GM21529 (cell line): Measurements from ENCODE around the gene HSD17B7.
"Not testable (repeated sequence)": the region's sequence is repeated elsewhere in the genome, so short reads cannot be mapped to it uniquely, and the experiment has no call there.

ENCODE experiments used
- ATAC-seq: cut with Tn5 transposase; IDR thresholded peaks from one replicate; pipeline ENCODE4 v1.9.1; 2021; ENCODE audit not compliant: unreplicated experiment

Gene HSD17B7

DNA sequence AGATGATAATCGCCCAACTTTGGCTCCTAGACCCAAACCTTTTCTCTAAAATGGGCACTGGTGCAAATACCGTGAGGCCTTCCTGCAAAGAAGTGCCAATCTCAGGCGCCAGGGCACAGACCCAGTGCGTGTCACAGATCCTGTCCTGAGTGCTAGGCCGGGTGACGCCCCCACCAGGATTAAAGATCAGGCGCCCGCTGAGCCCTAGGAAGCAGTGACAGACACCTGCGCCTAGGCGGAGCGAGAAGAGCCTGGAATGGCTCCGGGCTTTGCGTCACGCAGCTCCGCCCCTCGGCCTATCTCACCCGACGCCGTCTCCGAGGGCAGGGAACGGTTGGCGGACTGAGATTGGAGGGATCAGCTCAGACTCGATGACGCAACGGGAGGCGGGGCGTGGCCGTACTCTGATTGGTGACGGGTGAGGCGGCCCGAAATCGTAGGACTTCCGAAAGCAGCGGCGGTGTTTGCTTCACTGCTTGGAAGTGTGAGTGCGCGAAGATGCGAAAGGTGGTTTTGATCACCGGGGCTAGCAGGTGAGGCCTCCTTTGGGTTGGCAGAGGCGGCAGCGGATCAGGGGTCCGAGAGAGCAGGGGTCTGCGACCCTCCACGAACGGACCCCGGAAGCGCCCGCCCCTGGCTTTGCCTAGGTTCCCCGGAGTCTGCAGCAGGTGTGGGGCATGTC is at the start of gene HSD17B7:
Gene HSD17B7, plus strand, starts transcription at position 400 of the 682 bp plus-strand sequence. Its CDS starts 99 bp downstream, at position 499.
- peak; percentile 99 for ATAC-seq

GRCh38 chr1:162740755-162741154 is 49.7 kb upstream of the HSD17B7 start:
- no peak for ATAC-seq

- no peak for ATAC-seq
Observed at GRCh38 chr1:162741574-162741973, 48.9 kb upstream of the HSD17B7 start.

- ATAC-seq: not testable (repeated sequence)
Observed at GRCh38 chr1:162746264-162746942, 44.1 kb upstream of the HSD17B7 start.

GRCh38 chr1:162753001-162753658 is 37.4 kb upstream of the HSD17B7 start:
- ATAC-seq: no peak

DNA sequence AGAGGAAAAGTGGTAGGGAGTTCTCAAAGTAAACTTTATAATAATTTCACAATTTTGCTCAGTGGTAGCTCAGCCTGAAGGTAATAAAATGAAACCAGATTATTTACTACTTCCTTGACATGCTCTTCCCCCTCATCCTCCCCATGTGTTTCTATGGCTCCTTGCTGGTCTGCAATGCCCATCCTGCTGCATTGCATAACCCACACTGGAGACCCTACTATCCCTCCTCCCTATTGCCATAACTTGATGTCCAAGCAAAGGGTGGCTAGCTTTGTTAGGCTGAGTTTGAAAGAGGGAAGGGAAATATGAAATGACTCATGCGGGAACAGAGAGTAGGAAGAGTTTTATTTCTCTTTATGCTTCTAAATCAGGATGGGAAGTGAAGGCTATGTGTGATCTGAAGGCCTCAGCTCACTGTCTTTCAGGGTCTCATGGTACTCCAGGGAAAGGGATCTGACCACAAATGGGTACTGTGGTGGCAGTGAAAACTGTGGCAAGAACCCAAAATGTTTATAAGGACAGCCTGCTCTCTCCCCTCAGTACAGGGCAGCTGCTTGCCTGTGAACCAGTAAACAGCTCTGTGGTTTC is 36.4 kb upstream of the HSD17B7 start:
- no peak for ATAC-seq

DNA sequence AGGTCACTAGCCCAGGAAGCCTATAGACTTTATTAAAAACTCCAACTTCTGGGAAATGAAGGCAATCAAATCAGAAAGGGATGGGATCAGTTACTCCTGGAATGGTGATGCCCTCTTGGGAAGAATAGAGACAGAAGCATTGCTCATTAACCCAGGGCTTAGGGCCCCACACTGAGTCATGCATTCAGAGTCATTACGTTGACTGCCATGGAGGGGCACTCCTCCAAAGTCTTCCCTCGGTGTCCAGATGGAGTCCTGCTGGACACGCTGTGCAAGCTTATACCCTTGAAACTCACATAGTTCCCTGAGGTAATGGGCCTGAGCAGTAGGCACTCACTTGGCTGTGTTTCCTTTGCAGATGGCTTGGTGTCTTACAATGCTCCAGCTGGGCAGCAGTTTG is 35.2 kb upstream of the HSD17B7 start:
- no peak for ATAC-seq

DNA sequence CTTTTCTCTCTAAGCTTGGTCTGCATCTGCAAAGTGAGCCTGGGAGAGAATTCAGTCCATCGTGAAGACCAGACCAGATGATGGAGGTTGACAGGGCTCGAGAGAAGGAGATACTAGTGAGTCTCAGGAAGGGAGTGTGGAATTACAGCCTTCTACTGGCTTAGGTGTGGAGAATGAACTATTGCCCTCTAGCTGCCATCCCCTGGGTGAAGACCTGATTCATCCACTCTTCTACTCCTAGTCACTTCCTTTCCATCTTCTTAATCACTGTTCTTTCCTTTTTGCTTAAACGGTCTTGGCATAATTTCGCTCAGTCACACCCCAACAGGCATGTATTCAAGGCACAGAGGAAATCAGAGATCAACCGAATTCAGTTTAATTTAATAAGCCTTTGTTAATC is 34.0 kb upstream of the HSD17B7 start:
- no peak for ATAC-seq

DNA sequence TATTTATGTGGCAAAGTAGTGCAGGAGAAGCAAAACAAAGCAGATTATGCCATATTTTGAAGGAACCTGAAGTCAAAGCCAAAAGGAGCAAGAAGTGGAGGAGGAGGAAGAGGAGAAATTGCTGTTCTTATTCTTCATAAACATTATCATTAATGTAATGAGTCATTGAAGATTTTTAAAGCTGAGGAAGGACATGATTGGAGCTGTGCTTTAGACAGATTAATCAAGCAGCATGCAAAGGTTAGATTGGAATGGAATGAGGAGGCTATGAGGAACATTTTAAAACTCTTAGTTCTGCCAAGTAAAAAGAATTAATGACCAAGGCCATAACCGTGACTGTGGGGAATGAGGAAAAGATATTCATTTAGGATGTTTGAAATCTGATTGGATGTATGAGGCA is 33.0 kb upstream of the HSD17B7 start:
- no peak for ATAC-seq

- no peak for ATAC-seq
Observed at GRCh38 chr1:162765788-162766187, 24.7 kb upstream of the HSD17B7 start.

DNA sequence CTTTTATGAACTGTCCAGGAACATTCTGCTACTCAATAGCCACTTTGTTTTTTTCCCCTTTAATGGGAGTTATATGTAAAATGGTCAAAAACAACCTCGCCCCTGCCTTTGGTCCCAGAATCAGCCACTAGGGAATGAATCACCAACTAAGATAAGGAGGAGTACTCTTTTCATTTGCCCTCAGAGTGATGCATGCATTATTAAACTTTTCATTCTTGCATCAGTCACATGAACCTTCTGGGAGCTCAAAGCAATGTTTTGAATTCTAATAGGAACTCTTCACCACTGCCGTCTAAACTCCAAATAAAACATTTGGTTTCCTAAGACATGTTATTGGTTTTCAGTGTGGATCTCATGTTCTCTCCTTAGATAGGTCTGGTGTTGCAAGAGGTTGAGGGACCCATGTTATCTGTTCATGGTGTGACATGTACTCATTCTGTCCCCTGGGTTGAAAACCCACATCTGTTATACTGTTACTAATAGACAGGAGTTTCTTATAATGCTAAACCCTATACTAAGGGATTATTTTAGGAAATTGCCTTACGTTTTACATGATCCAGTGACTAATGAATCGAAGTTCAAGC is 17.8 kb upstream of the HSD17B7 start:
- ATAC-seq: no peak

DNA sequence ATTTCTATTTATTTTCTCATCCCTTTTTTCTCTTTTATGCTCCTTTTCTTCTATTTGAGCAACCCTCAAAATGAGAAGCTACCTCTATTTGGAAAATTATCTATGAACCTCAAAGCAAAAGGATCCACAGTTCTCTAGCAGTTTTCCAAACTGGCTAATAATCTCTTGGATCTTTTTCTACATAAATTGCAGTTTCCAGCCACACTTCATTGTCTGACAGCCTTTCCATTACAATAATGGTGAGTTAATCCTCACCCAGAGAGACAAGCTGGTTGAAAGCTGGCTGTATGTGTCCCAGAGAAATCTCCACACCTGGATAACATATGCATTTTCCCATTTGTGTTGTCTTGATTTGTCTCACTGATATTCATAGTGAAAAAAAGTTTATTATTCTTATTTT is 16.5 kb upstream of the HSD17B7 start:
- no peak for ATAC-seq

DNA sequence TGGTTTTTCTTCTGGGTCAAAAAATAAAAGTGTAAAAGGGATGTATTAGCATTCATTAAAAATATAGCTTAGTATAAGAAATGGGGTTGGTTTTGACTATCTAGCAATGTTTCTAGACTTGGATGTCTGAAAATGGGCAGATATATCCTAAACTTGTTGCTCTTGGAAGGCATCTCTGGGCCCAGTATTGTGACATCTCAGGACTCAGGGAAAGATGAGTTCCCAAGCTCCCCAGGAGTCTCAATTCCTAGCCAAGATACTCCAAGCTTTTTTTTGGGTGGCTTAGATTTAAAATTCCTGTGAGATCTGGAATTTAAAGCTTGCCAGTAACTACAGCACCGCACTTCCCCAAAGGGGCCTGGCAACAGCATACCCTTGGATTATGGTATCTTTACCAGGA is 11.5 kb upstream of the HSD17B7 start:
- ATAC-seq: no peak

GRCh38 chr1:162782671-162783070 is 7.8 kb upstream of the HSD17B7 start:
- no peak for ATAC-seq

DNA sequence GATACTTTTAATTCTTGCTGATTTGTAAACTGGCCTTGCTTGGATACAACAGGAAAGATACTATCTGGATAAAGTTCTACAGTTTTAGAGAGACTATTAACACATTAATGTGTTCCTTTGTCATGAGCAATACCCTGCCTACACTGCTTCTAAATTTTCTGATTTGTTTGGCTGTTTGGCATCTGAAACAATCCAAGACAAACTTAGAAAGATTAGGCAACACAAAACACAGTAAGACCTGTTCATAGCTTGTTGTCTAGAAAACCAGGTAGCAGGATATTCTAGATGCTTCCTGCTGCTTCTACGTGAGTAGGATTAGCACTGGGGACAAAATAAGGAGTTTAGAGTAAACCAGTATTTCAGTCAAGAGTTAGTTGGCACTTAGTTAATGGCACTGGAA is 5.6 kb upstream of the HSD17B7 start:
- ATAC-seq: not testable (repeated sequence)

DNA sequence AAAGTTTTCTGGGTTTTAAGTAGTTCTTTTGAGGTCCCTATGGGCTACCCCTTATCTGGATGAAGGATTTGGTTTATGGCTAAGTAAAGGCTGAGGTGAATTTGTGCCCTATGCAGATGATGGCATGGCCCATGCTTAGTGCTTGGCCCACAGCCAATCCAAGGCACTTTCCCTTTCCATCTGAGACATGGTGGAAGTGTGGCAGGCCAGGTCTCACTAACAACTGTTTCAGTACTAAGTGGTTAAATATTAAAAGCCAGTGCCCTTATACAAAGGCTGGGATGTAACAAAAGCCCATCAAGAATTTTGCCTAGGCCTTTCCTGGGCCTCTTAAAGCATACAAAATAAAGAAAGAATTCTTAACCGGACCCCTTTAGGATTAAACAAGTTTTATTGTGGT is 1.7 kb upstream of the HSD17B7 start:
- ATAC-seq: not testable (repeated sequence)

DNA sequence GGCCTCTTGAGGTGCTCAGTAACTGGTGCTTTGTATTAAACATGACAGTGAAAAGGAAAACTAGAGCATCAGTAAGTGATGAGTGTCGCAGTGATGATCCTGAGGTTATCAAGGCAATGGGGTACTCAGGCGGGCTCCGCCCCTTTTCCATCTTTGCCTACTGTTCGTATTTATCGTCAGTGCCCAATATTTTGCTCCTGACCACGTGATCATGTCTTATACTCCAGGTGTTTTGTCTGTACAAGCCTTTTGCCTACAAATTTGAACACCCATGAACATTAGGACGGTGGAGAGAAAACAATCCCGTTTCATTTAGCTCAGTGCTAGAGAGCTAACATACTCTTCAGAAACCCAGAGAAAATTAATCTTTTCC is 469 bp downstream of the HSD17B7 start:
- ATAC-seq: not testable (repeated sequence)

DNA sequence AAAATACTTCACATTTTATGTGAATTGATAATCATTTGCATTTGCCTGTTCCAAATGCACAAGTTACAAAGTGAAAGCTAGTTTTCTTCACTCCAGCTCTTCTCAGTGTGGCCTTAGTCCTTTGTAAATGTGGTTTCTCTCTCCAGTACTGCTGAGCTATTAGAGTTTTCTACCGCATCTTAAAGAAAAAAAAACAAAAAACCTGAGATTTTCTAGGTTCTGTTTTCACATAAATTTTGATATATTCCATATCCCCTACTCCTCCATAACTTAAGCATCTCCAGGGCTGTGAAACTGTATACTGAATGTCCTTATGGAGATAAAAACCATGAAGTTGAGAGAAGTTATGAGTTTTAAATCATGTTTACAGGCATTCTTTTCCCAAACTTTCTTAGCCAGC is 3.8 kb downstream of the HSD17B7 start:
- ATAC-seq: not testable (repeated sequence)

- ATAC-seq: not testable (repeated sequence)
Observed at GRCh38 chr1:162796617-162797279, 6.2 kb downstream of the HSD17B7 start.

DNA sequence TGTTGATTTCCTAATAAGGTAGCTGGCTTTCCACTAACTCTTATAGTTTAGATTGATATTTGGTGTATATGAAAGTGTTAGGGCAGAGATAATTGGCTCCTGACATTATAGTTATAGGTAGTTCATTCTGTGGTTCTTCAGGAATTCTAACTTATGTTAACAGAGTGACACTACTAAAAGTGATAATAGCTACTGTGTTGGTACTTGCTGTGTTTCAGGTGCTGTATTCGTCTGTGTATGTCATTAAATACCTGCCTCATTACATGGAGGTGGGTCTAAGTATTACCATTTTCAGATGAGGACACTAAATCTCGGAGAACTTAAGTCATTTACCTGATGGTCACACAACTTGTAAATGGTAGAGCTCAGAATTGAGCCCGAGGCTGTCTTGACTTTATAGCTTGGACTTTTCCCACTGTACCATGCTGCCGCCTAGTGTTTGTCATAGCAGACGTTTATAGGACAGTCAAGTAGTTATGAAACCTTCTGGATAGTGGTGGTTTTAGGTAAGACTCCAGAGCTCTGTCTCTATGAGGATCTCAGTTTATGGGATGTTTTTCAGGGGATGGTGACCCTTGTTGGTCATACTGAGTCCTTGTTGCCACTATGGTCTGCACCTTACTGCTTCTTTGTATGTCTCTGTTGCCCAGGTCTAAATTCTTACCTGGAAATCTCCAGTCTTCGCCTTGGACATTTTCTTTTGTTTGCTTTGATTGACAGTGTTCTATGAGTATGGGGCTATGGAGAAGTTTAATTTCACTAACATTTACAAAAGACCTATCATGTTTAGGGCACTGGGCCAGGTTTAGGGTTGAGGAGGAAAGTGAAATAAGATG is 9.7 kb downstream of the HSD17B7 start:
- ATAC-seq: not testable (repeated sequence)
